Panc1 (cell line): ENCODE data around the gene HSF5. TPM values are rescaled to one million over a fixed set of nuclear protein-coding genes. Genes with fewer than 3 reads are reported as not detected.

ENCODE experiments used
- ATAC-seq: fragments of 200-7000 bp; cut with Tn5 transposase; 2 replicates; pipeline ENCODE4 v1.9.1; 2020; ENCODE audit warnings: mild to moderate bottlenecking, moderate library complexity
- BruUV-seq: library from RNA; stranded (reverse); fragments of 400-500 nt; replicated peaks from 2 replicates; lab custom pipeline; 2021; lab: Mats Ljungman, UMichigan
- CTCF ChIA-PET: fragments of 300-600 bp; sonication (Branson Sonifier 250); formaldehyde crosslinking; loops from one replicate; lab custom pipeline; 2022; ENCODE audit warnings: antibody characterized with exemption; lab: Charles Lee
- POLR2A ChIA-PET: fragments of 300-600 bp; sonication (Branson Sonifier 250); formaldehyde crosslinking; loops from one replicate; lab custom pipeline; 2022; ENCODE audit warnings: antibody characterized with exemption; lab: Charles Lee
- DNase-seq: peaks from one replicate; pipeline ENCODE4 v3.0.0-alpha.2; 2010; ENCODE audit warnings: low read depth, low spot score
- H3K27ac ChIP-seq: 2 replicates; pipeline ENCODE4 v1.5.1; 2011; ENCODE audit warnings: mild to moderate bottlenecking, low read length, inconsistent platforms
- H3K27me3 ChIP-seq: fragments of 200-500 bp; sonication (Bioruptor generic); 2 replicates; pipeline ENCODE4 v1.6.0; 2014; ENCODE audit warnings: low read length, inconsistent platforms; ENCODE audit not compliant: control insufficient read depth, insufficient read depth
- H3K36me3 ChIP-seq: fragments of 200-500 bp; sonication (Bioruptor generic); 2 replicates; pipeline ENCODE4 v1.5.1; 2014; ENCODE audit warnings: inconsistent platforms, mild to moderate bottlenecking, low read length, moderate library complexity; ENCODE audit not compliant: control insufficient read depth, insufficient read depth
- H3K4me1 ChIP-seq: 2 replicates; pipeline ENCODE4 v1.5.1; 2011; ENCODE audit warnings: inconsistent platforms, mild to moderate bottlenecking, low read length, moderate library complexity; ENCODE audit not compliant: control insufficient read depth, insufficient read depth
- H3K4me3 ChIP-seq, 2 experiments: 2 replicates each; pipeline ENCODE4 v1.5.1; 2011 to 2012; ENCODE audit warnings: low read depth in 2 of 2, low read length in 2 of 2, mild to moderate bottlenecking in 2 of 2, inconsistent platforms in 1 of 2, moderate library complexity in 1 of 2
- H3K9me3 ChIP-seq: fragments of 200-500 bp; sonication (Bioruptor generic); 2 replicates; pipeline ENCODE4 v1.5.1; 2014; ENCODE audit warnings: low read depth, mild to moderate bottlenecking, inconsistent platforms, low read length, moderate library complexity; ENCODE audit not compliant: control insufficient read depth, insufficient read depth
- POLR2AphosphoS5 ChIP-seq: IDR thresholded peaks from 2 replicates; pipeline ENCODE4 v1.6.1; 2012; ENCODE audit warnings: mild to moderate bottlenecking, low read depth, low read length, moderate library complexity
- SIN3A ChIP-seq: IDR thresholded peaks from 2 replicates; pipeline ENCODE4 v1.6.1; 2012; ENCODE audit warnings: low read depth, mild to moderate bottlenecking, low read length, moderate library complexity, borderline replicate concordance; ENCODE audit not compliant: insufficient read depth
- TCF7L2 ChIP-seq: IDR thresholded peaks from 2 replicates; pipeline ENCODE4 v1.6.1; 2011; ENCODE audit warnings: mild to moderate bottlenecking, low read depth, low read length, inconsistent platforms
- in situ Hi-C: cut with HindIII; loops from 2 replicates; pipeline ENCODE4 v1.10.0; 2016; ENCODE audit warnings: low sequenced_read_pairs, low pct_unique_long_range_greater_than_20kb
- intact Hi-C: fragments of 100-400 bp; cut with micrococcal nuclease; formaldehyde crosslinking; loops from one replicate; pipeline ENCODE4 v1.10.0; 2022; ENCODE audit not compliant: unreplicated experiment
- total RNA-seq: library from RNA; stranded (reverse); gene quantifications from one replicate; pipeline ENCODE4 v1.2.1, GENCODE V29; 2021; ENCODE audit not compliant: unreplicated experiment
- TF ChIP-seq, protein P1 (sequence below), 2 experiments: IDR thresholded peaks; 2 replicates each; pipeline ENCODE4 v1.6.1; 2011 to 2012; ENCODE audit warnings: low read depth in 2 of 2, control low read depth in 1 of 2, low read length in 1 of 2, mild to moderate bottlenecking in 1 of 2, moderate library complexity in 1 of 2; ENCODE audit not compliant: insufficient read depth in 1 of 2
- TF ChIP-seq, protein P2 (sequence below): fragments of 450-650 bp; IDR thresholded peaks from 2 replicates; pipeline ENCODE4 v1.5.1; 2017; ENCODE audit warnings: mild to moderate bottlenecking

The HSF5 gene
- total RNA-seq, 1 experiment from 2014 or later: not detected

DNA sequence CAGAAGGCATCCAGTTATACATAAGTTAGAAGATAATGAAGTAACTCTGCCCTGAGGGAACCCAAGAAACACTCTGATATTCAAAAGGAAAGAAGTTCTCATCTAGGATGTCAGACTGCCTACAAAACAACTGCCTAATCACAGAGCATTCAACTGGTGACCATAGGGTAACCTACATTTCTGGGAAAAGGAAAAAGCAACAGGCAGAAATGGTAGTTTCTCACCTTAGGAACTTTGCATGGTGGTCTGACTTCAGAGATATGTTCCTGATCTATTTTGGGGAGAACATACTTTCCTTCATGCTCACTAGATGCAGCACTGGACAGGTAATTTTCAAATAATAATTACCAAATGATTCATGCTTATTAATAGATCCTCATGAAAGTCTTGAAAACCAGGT, 87.4 kb downstream of the HSF5 start:
- TF ChIP-seq, protein P1, sequence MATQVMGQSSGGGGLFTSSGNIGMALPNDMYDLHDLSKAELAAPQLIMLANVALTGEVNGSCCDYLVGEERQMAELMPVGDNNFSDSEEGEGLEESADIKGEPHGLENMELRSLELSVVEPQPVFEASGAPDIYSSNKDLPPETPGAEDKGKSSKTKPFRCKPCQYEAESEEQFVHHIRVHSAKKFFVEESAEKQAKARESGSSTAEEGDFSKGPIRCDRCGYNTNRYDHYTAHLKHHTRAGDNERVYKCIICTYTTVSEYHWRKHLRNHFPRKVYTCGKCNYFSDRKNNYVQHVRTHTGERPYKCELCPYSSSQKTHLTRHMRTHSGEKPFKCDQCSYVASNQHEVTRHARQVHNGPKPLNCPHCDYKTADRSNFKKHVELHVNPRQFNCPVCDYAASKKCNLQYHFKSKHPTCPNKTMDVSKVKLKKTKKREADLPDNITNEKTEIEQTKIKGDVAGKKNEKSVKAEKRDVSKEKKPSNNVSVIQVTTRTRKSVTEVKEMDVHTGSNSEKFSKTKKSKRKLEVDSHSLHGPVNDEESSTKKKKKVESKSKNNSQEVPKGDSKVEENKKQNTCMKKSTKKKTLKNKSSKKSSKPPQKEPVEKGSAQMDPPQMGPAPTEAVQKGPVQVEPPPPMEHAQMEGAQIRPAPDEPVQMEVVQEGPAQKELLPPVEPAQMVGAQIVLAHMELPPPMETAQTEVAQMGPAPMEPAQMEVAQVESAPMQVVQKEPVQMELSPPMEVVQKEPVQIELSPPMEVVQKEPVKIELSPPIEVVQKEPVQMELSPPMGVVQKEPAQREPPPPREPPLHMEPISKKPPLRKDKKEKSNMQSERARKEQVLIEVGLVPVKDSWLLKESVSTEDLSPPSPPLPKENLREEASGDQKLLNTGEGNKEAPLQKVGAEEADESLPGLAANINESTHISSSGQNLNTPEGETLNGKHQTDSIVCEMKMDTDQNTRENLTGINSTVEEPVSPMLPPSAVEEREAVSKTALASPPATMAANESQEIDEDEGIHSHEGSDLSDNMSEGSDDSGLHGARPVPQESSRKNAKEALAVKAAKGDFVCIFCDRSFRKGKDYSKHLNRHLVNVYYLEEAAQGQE (IDR thresholded peaks at IDR 0.05; ENCODE audit: insufficient read depth in 1 of 2, low read depth in 2 of 2, low read length in 1 of 2): no peak
- TF ChIP-seq TCF7L2: no peak
- no peak for TF ChIP-seq POLR2AphosphoS5
- TF ChIP-seq SIN3A: no peak
- Histone ChIP-seq H3K9me3 (no peaks in the 10 kb centered on the region), H3K4me3 (no peak overlapping the region), H3K36me3 (no peaks in the 10 kb centered on the region), H3K27ac (no peak overlapping the region), H3K4me1 (no peaks in the 10 kb centered on the region; the same call in 1 of the 2 replicates), H3K27me3 (no peaks in the 10 kb centered on the region)
- in situ Hi-C loops: no loop called here
- intact Hi-C loops: no loop called here
- DNase-seq (no peak), ATAC-seq (no peak)
- no TSS peak for BruUV-seq
- ChIA-PET CTCF (no interaction called here), POLR2A (no interaction called here)

DNA sequence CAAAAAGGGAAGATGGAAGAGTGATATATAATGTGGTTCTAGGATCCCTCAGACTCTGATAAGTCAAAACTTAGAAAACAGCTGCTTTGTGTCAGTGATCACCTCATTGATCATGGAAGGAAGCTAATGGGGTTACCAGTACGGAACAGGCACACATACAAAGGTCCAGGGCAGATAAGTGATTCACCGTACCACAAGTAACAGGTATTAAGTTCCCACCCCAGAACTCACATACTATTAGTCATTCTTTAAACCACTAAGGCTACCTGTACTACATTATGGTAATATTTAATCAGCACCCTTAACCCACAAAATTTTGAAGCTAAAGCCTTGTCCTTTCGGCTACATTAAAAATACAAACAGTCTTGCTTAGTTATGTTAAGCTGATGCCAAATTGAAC, 88.2 kb downstream of the HSF5 start:
- TF ChIP-seq TCF7L2 (no peak), SIN3A (no peak)
- TF ChIP-seq, protein P2, sequence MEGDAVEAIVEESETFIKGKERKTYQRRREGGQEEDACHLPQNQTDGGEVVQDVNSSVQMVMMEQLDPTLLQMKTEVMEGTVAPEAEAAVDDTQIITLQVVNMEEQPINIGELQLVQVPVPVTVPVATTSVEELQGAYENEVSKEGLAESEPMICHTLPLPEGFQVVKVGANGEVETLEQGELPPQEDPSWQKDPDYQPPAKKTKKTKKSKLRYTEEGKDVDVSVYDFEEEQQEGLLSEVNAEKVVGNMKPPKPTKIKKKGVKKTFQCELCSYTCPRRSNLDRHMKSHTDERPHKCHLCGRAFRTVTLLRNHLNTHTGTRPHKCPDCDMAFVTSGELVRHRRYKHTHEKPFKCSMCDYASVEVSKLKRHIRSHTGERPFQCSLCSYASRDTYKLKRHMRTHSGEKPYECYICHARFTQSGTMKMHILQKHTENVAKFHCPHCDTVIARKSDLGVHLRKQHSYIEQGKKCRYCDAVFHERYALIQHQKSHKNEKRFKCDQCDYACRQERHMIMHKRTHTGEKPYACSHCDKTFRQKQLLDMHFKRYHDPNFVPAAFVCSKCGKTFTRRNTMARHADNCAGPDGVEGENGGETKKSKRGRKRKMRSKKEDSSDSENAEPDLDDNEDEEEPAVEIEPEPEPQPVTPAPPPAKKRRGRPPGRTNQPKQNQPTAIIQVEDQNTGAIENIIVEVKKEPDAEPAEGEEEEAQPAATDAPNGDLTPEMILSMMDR: no peak
- BruUV-seq: no TSS peak
- H3K9me3 ChIP-seq: no peaks in the 10 kb centered on the region
- no peaks in the 10 kb centered on the region for H3K27me3 ChIP-seq
- CTCF ChIA-PET: no interaction called here
- no peaks in the 10 kb centered on the region for H3K36me3 ChIP-seq
- in situ Hi-C loops (no loop called here), intact Hi-C loops (no loop called here)
- POLR2A ChIA-PET: no interaction called here
- ATAC-seq (no peak), DNase-seq (no peak)
- no peak overlapping the region for H3K4me3 ChIP-seq
- H3K4me1 ChIP-seq: no peaks in the 10 kb centered on the region; the same call in 1 of the 2 replicates
- H3K27ac ChIP-seq: no peak overlapping the region

DNA sequence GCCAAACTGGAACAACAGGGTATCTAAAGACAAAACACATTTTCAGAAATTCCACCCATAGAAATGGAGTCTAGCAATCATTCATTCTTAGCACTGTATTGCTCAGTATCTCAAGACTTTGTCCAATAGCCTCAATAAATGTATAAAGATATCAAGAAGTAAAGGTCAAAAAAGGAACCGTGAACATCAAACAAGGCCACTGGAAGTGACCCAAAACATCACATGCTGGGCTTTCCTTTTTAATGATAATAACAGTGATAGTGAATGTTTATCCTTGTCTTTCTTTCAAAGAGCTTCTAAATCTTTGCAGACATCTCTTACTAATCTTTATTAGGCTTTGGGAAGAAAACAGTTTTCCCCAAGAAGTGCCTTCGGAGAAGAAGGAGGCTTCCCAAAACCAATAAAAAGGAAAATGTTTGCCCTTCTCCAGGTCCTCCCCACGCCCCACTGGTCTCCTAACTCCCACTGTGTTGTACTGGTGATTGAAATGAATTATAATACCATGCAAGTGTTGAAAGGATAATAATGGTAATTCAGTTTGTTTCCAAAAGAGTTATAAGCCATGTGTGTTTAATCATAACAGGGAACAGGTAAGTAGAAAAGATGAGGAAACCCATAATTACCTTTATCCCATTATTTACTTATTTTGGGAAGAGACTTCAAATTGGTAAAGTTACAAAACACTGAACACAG, 89.5 kb downstream of the HSF5 start:
- no peaks in the 10 kb centered on the region for H3K27me3 ChIP-seq
- TF ChIP-seq, protein P1 (IDR thresholded peaks at IDR 0.05; ENCODE audit: insufficient read depth in 1 of 2, low read depth in 2 of 2, low read length in 1 of 2): no peak
- TF ChIP-seq TCF7L2 (no peak; the same call in 1 of the 2 replicates), SIN3A (no peak), POLR2AphosphoS5 (no peak)
- TF ChIP-seq, protein P2: no peak

More for the DNA sequence above, 89.5 kb downstream of the HSF5 start:
- in situ Hi-C loops (no loop called here), intact Hi-C loops (no loop called here)
- no peaks in the 10 kb centered on the region for H3K9me3 ChIP-seq
- ATAC-seq: no peak
- BruUV-seq: no TSS peak
- DNase-seq: no peak
- H3K4me3 ChIP-seq: no peak overlapping the region
- H3K27ac ChIP-seq: no peak overlapping the region
- no peaks in the 10 kb centered on the region; the same call in 1 of the 2 replicates for H3K4me1 ChIP-seq
- no peaks in the 10 kb centered on the region for H3K36me3 ChIP-seq
- ChIA-PET CTCF (no interaction called here), POLR2A (interaction anchor here (0.7 kb wide), 1 partner anchor 64 kb away, joined by 5 read pairs; no protein-coding TSS in a partner anchor)
